ENCODE data around the gene EXOC4.

DNA sequence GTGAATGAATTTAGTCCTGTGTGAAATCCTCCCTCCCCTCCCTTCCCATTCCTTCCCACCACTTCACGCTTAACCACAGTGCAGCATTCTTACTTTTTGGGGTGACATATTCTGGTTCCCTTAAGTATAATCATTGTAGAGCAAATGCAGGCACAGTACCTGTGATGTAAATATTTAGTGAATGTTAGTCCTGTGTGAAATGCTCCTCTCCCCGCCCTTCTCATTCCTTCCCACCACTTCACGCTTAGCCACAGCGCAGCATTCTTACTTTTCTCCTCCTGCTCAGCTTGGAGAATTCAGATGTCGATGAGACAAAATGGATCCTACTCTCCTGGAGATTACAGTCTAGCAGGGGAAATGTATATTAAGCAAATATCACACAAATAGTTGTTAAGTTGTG lies 258.8 kb downstream of the EXOC4 start:
- TF ChIP-seq, protein P1, sequence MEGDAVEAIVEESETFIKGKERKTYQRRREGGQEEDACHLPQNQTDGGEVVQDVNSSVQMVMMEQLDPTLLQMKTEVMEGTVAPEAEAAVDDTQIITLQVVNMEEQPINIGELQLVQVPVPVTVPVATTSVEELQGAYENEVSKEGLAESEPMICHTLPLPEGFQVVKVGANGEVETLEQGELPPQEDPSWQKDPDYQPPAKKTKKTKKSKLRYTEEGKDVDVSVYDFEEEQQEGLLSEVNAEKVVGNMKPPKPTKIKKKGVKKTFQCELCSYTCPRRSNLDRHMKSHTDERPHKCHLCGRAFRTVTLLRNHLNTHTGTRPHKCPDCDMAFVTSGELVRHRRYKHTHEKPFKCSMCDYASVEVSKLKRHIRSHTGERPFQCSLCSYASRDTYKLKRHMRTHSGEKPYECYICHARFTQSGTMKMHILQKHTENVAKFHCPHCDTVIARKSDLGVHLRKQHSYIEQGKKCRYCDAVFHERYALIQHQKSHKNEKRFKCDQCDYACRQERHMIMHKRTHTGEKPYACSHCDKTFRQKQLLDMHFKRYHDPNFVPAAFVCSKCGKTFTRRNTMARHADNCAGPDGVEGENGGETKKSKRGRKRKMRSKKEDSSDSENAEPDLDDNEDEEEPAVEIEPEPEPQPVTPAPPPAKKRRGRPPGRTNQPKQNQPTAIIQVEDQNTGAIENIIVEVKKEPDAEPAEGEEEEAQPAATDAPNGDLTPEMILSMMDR (conservative IDR thresholded peaks at IDR 0.05) = no peak
- TF ChIP-seq ZFX (IDR thresholded peaks at IDR 0.05) = no peak
